Pulmonary artery endothelial cell (primary cell): ENCODE measurements around the gene PLAAT5. TPM values are rescaled to one million over a fixed set of nuclear protein-coding genes. Genes with fewer than 3 reads are reported as not detected.
"Not testable (repeated sequence)": the region's sequence is repeated elsewhere in the genome, so short reads cannot be mapped to it uniquely, and the experiment has no call there.

Source experiments
- DNase-seq: peaks from one replicate; pipeline ENCODE4 v3.0.0-alpha.2; 2011; ENCODE audit warnings: low read depth, low spot score
- total RNA-seq: library from RNA; depleted of rRNA; stranded (reverse); fragments of >200 nt; gene quantifications from 2 replicates; pipeline ENCODE4 v1.2.3, GENCODE V29; 2014

The PLAAT5 gene
- total RNA-seq, 1 donor from 2014 or later, result not detected

DNA sequence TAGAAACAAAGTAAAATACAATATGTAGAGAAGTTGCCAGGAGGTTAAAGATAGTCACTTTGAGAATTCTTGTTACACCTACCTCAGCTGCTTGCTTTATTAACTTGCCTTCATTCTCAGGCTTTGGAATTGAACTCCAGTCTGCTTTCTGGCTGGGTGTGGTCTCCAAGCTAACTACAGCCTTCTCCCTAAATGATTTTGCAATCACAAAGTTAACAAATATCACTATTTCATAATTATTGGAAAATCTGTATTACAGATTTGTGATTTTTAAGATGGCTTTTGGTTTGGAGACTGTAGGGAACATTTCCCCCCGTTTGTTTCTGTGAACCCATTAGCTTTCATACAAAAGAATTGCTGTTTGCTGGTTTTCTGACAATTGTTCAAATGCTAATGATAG lies 2.2 kb downstream of the PLAAT5 start:
- DNase-seq, result no peak

DNA sequence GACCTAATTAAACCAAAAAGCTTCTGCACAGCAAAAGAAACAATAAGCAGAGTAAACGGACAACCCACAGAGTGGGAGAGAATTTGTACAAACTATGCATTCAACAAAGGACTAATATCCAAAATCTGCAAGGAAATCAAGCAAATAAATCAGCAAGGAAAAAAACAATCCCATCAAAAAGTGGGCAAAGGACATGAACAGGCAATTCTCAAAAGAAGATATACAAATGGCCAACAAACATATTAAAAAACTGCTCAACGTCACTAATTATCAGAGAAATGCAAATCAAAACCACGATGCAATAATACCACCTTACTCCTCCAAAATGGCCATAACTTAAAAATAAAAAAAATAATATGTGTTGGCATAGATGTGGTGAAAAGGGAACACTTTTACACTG lies 5.2 kb downstream of the PLAAT5 start:
- no peak for DNase-seq

- no peak for DNase-seq
These were observed 10.9 kb downstream of the PLAAT5 start for GRCh38 chr11:63480039-63480438.

DNA sequence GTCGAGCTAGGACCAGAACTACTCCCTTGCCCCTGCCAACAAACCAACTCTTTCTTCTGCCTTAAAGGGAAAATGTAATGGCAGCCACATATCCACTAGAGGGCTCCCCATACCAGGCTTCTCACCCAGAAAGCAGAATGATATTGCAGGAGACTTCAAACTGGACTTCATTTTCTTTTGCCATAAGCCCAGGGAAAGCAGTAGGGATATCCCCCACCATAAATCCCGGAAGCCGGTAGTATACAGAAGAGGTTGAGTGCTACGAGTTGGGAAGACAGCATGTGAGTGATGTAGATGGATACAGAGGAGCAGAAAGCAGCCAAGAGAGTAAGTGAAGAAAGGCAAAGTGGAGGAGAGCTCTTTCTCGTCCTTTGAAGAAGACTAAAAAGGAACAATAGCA lies 12.1 kb downstream of the PLAAT5 start:
- DNase-seq, result peak; percentile 49

GRCh38 chr11:63476618-63477017 lies 14.3 kb downstream of the PLAAT5 start:
- DNase-seq, result no peak

GRCh38 chr11:63472372-63472771 lies 18.6 kb downstream of the PLAAT5 start:
- no peak for DNase-seq

- DNase-seq, result no peak
These were observed 20.7 kb downstream of the PLAAT5 start for GRCh38 chr11:63470311-63470710.

GRCh38 chr11:63462137-63462536 lies 28.8 kb downstream of the PLAAT5 start:
- no peak for DNase-seq

DNA sequence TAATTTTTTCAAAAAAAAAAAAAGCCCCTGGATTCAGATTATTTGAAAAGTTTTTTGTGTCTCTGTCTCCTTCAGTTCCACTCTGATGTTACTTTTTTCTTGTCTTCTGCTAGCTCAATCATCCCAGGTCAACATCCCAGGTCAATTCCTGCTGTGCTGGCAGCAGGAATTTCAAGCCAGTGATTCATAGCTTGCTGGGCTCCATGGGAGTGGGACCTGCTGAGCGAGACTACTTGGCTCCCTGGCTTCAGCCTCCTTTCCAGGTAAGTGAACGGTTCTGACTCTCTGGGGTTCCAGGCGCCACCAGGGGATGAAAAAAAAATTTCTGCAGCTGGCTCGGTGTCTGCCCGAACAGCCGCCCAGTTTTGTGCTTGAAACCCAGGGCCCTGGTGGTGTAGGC lies 31.4 kb downstream of the PLAAT5 start:
- DNase-seq, result no peak

DNA sequence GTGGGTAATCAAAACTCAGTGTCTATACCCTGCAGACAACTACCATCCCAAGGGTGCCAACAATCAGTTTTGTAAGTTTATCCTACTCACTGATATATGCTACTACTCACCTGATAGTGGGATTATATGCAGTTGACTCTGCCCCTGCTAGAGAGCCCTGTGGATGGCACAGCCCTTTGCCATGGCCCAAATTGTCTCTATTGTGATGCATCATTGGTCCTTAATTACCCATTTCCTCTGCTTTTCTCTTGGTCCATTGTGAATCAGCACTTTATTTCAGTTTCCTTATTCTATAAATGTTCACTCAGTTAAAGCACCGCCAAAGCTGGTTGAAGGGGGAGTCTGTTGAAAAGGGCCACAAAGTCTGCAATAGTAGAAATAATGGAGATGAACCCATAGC lies 42.3 kb downstream of the PLAAT5 start:
- no peak for DNase-seq

DNA sequence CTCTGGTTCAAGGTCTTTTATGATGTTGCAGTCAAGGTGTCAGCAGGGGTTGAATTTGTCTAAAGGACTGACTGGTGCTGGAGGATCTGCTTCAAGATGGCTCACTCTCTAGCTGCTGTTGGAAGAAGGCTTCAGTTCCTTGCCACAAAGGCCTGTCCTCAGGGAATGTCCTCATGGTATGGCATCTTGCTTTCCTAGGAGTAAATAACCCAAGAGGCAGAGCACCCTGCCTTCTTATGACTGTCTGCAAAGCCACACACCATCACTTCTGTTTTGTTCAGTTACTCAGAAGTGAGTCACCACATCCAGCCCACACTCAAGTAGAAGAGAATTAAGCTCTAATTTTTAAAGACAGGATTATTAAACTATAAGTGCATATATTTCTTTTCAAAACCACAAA lies 45.2 kb downstream of the PLAAT5 start:
- DNase-seq, result no peak

DNA sequence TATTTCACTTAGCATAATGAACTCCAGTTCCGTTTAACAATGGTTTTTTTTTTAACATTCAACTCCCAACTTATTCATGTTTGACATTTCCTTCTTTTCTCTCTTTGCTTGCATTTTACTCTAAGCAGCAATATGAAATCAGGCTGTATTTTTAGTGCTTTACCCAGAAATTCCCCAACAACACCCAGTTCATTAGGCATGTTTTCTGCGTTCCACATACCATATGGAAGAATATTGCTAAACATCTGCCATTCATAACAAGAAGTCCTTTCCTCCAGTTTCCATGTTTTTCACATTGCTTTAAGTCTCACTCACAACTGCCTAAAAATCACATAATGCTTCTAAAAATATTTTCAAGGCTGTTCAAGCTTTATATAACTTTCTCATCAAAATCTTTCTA lies 45.8 kb downstream of the PLAAT5 start:
- DNase-seq, result no peak

- DNase-seq, result no peak
These were observed 46.8 kb downstream of the PLAAT5 start for GRCh38 chr11:63444160-63444559.

GRCh38 chr11:63443714-63444113 lies 47.3 kb downstream of the PLAAT5 start:
- no peak for DNase-seq

DNA sequence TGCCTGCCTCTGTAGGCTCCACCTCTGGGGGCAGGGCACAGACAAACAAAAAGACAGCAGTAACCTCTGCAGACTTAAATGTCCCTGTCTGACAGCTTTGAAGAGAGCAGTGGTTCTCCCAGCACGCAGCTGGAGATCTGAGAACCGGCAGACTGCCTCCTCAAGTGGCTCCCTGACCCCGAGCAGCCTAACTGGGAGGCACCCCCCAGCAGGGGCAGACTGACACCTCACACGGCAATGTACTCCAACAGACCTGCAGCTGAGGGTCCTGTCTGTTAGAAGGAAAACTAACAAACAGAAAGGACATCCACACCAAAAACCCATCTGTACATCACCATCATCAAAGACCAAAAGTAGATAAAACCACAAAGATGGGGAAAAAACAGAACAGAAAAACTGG lies 55.1 kb downstream of the PLAAT5 start:
- DNase-seq, result not testable (repeated sequence)

DNA sequence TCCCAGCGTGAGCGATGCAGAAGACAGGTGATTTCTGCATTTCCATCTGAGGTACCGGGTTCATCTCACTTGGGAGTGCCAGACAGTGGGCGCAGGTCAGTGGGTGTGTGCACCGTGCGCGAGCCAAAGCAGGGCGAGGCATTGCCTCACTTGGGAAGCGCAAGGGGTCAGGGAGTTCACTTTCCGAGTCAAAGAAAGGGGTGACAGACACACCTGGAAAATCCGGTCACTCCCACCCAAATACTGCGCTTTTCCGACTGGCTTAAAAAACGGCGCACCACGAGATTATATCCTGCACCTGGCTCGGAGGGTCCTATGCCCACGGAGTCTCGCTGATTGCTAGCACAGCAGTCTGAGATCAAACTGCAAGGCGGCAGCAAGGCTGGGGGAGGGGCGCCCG lies 55.6 kb downstream of the PLAAT5 start:
- DNase-seq, result not testable (repeated sequence)

DNA sequence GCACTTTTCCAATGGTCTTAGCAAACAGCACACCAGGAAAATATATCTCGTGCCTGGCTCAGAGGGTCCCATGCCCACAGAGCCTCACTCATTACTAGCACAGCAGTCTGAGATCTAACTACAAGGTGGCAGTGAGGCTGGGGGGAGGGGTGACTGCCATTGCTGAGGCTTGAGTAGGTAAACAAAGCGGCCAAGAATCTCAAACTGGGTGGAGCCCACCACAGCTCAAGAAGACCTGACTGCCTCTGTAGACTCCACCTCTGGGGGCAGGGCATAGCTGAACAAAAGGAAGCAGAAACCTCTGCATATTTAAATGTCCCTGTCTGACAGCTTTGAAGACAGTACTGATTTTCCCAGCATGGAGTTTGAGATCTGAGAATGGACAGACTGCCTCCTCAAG lies 60.2 kb downstream of the PLAAT5 start:
- not testable (repeated sequence) for DNase-seq

- DNase-seq, result no peak
These were observed 62.9 kb downstream of the PLAAT5 start for GRCh38 chr11:63427971-63428508.

- no peak for DNase-seq
These were observed 73.7 kb downstream of the PLAAT5 start for GRCh38 chr11:63417174-63417852.
